Coronary artery (tissue), 2 donors: ENCODE data around the gene OR13C2.
"Not testable (repeated sequence)": the region's sequence is repeated elsewhere in the genome, so short reads cannot be mapped to it uniquely, and the experiment has no call there.

Experiments
- DNase-seq: peaks from one replicate; pipeline ENCODE4 v3.0.0-alpha.2; 2017; ENCODE audit warnings: low spot score
- H3K27ac ChIP-seq, 2 donors: fragments of 200-600 bp; sonication (generic); one replicate each; pipeline ENCODE4 v1.5.1; 2016 to 2019
- H3K4me3 ChIP-seq: fragments of 200-600 bp; sonication (generic); 2 replicates; pipeline ENCODE4 v1.5.1; 2016; ENCODE audit warnings: mild to moderate bottlenecking, moderate library complexity
- TF ChIP-seq, protein P1 (sequence below): fragments of 200-600 bp; sonication (generic); IDR thresholded peaks from one replicate; pipeline ENCODE4 v1.5.1; 2019; ENCODE audit warnings: antibody characterized with exemption

Gene OR13C2

GRCh38 chr9:104606152-104606551, 725 bp upstream of the OR13C2 start:
- no peak for DNase-seq

GRCh38 chr9:104604801-104605200, 626 bp downstream of the OR13C2 start:
- no peak for DNase-seq
- TF ChIP-seq, protein P1, sequence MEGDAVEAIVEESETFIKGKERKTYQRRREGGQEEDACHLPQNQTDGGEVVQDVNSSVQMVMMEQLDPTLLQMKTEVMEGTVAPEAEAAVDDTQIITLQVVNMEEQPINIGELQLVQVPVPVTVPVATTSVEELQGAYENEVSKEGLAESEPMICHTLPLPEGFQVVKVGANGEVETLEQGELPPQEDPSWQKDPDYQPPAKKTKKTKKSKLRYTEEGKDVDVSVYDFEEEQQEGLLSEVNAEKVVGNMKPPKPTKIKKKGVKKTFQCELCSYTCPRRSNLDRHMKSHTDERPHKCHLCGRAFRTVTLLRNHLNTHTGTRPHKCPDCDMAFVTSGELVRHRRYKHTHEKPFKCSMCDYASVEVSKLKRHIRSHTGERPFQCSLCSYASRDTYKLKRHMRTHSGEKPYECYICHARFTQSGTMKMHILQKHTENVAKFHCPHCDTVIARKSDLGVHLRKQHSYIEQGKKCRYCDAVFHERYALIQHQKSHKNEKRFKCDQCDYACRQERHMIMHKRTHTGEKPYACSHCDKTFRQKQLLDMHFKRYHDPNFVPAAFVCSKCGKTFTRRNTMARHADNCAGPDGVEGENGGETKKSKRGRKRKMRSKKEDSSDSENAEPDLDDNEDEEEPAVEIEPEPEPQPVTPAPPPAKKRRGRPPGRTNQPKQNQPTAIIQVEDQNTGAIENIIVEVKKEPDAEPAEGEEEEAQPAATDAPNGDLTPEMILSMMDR: no peak

More at GRCh38 chr9:104606152-104606551, 725 bp upstream of the OR13C2 start:
- Histone ChIP-seq H3K4me3 (no peak overlapping the region), H3K27ac (no peak overlapping the region)
- TF ChIP-seq, protein P1: no peak

GRCh38 chr9:104599313-104599712, 6.1 kb downstream of the OR13C2 start, which contains the start of gene OR13C5:
Gene OR13C5, minus strand, starts transcription at chr9:104599413. Its CDS starts 0 bp downstream, at chr9:104599413.
- not testable (repeated sequence) for H3K27ac ChIP-seq, DNase-seq, H3K4me3 ChIP-seq

More at GRCh38 chr9:104604801-104605200, 626 bp downstream of the OR13C2 start:
- H3K4me3 ChIP-seq: no peak overlapping the region
- no peak overlapping the region for H3K27ac ChIP-seq

GRCh38 chr9:104598749-104599148, 6.7 kb downstream of the OR13C2 start:
- not testable (repeated sequence) for H3K27ac ChIP-seq, H3K4me3 ChIP-seq, DNase-seq

GRCh38 chr9:104589626-104590025, 15.8 kb downstream of the OR13C2 start:
- TF ChIP-seq, protein P1: no peak
- DNase-seq: no peak
- no peak overlapping the region for H3K4me3 ChIP-seq

GRCh38 chr9:104586496-104587180, 18.8 kb downstream of the OR13C2 start:
- TF ChIP-seq, protein P1: no peak
- Histone ChIP-seq H3K4me3 (no peak overlapping the region), H3K27ac (no peak overlapping the region)
- DNase-seq: no peak

More at GRCh38 chr9:104589626-104590025, 15.8 kb downstream of the OR13C2 start:
- no peak overlapping the region for H3K27ac ChIP-seq

DNA sequence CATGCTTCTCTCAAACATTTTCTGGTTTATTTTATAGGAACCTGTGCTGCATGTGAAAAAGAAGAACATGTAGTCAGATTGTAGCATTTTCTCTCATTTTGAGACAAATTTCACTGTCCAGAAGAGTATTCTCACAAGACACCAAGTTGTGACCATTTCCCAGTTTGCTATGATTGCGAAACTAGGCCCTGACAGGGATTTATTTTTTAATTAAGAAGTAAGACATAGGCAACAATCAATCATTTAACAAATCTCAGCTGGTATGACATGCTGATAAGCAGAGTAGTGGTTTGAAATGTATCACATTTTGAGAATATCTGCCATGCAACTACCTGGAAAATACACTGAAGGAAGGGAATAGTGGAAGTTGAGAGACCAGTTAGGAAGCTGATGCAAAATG, 24.9 kb downstream of the OR13C2 start:
- DNase-seq: no peak
- no peak overlapping the region for H3K27ac ChIP-seq
- TF ChIP-seq, protein P1: no peak
- H3K4me3 ChIP-seq: no peak overlapping the region

DNA sequence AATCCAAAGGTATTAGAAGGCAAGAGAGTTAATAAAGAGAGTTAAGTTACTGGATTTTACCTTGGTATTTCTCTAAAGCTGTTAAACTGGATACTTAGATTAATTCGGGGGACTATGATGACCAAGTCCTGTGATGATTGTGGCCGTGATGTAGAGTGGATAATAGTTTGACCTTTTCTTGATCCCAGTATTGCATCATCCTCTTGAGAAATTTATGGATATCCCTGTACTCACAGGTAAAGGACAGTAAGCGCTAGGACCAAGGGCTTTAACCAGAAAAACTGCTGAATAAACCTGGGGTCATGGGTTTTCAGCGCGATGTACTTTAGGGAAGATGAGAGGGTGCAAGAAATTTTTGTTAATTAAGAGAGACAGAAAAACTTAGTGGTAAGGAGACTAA, 28.2 kb downstream of the OR13C2 start:
- no peak for DNase-seq
- TF ChIP-seq, protein P1: no peak

More for the DNA sequence above, 28.2 kb downstream of the OR13C2 start:
- Histone ChIP-seq H3K4me3 (no peak overlapping the region), H3K27ac (no peak overlapping the region)
